IMR-90 (cell line): ENCODE data around the gene DAAM2. TPM values are rescaled to one million over a fixed set of nuclear protein-coding genes. Genes with fewer than 3 reads are reported as not detected.

ENCODE experiments used
- ATAC-seq: fragments of 200-7000 bp; cut with Tn5 transposase; 2 replicates; pipeline ENCODE4 v1.9.1; 2020; ENCODE audit warnings: low read depth, mild to moderate bottlenecking, moderate library complexity
- BruUV-seq: library from RNA; stranded (reverse); fragments of 400-500 nt; replicated peaks from 2 replicates; lab custom pipeline; 2021; lab: Mats Ljungman, UMichigan
- CTCF ChIA-PET: fragments of 300-600 bp; formaldehyde crosslinking; extraction: SDS; loops from one replicate; lab custom pipeline; 2021; ENCODE audit warnings: antibody characterized with exemption; lab: Yijun Ruan, JAX
- POLR2A ChIA-PET: fragments of 300-600 bp; sonication (Branson Sonifier 250); formaldehyde crosslinking; loops from one replicate; lab custom pipeline; 2022; ENCODE audit warnings: antibody characterized with exemption; ENCODE audit not compliant: unreplicated experiment; lab: Charles Lee
- DNase-seq: peaks from one replicate; pipeline ENCODE4 v3.0.0; 2013
- H2AFZ ChIP-seq: replicated peaks from 2 replicates; pipeline ENCODE3; 2013; ENCODE audit warnings: low read length, mild to moderate bottlenecking; ENCODE audit not compliant: poor library complexity
- H2AK5ac ChIP-seq: 2 replicates; pipeline ENCODE4 v1.6.1; 2013; ENCODE audit warnings: low read depth, low read length, inconsistent platforms
- H2AK9ac ChIP-seq: replicated peaks from 2 replicates; pipeline ENCODE3; 2013; ENCODE audit warnings: mild to moderate bottlenecking, low read depth, low read length, moderate library complexity; ENCODE audit not compliant: poor library complexity
- H2BK120ac ChIP-seq: 2 replicates; pipeline ENCODE4 v1.6.1; 2013; ENCODE audit warnings: low read depth, low read length, inconsistent platforms
- H2BK15ac ChIP-seq: 3 replicates; pipeline ENCODE4 v1.6.1; 2013; ENCODE audit warnings: low read depth, low read length, inconsistent platforms
- H2BK20ac ChIP-seq: 2 replicates; pipeline ENCODE4 v1.6.1; 2013; ENCODE audit warnings: low read depth, mild to moderate bottlenecking, inconsistent platforms, low read length, moderate library complexity
- H2BK5ac ChIP-seq: 2 replicates; pipeline ENCODE4 v1.6.1; 2013; ENCODE audit warnings: mild to moderate bottlenecking, low read depth, low read length, inconsistent platforms; ENCODE audit not compliant: poor library complexity, severe bottlenecking
- H3K14ac ChIP-seq: replicated peaks from 2 replicates; pipeline ENCODE4 v1.6.1; 2013; ENCODE audit warnings: low read depth, low read length, inconsistent platforms
- H3K18ac ChIP-seq: 2 replicates; pipeline ENCODE4 v1.6.1; 2013; ENCODE audit warnings: low read depth, low read length, control low read depth
- H3K23ac ChIP-seq: 2 replicates; pipeline ENCODE4 v1.6.1; 2013; ENCODE audit warnings: low read depth, low read length, inconsistent platforms
- H3K27ac ChIP-seq: 2 replicates; pipeline ENCODE4 v1.5.1; 2013; ENCODE audit warnings: mild to moderate bottlenecking, control low read depth, low read length; ENCODE audit not compliant: insufficient read depth
- H3K27me3 ChIP-seq: 2 replicates; pipeline ENCODE4 v1.6.1; 2013; ENCODE audit warnings: low read length; ENCODE audit not compliant: control insufficient read depth, insufficient read depth
- H3K36me3 ChIP-seq: 2 replicates; pipeline ENCODE4 v1.6.1; 2013; ENCODE audit warnings: low read length, mixed read lengths; ENCODE audit not compliant: control insufficient read depth, insufficient read depth
- H3K4ac ChIP-seq: 2 replicates; pipeline ENCODE4 v1.6.1; 2013; ENCODE audit warnings: low read depth, low read length, inconsistent platforms
- H3K4me1 ChIP-seq: 2 replicates; pipeline ENCODE4 v1.6.1; 2013; ENCODE audit warnings: low read length, mixed read lengths; ENCODE audit not compliant: control insufficient read depth, insufficient read depth
- H3K4me2 ChIP-seq: 2 replicates; pipeline ENCODE4 v1.6.1; 2013; ENCODE audit warnings: low read depth, mild to moderate bottlenecking, control low read depth, low read length, moderate library complexity
- H3K4me3 ChIP-seq: 2 replicates; pipeline ENCODE4 v1.5.1; 2013; ENCODE audit warnings: low read depth, mild to moderate bottlenecking, control low read depth, low read length, moderate library complexity; ENCODE audit not compliant: insufficient read depth
- H3K56ac ChIP-seq: 2 replicates; pipeline ENCODE4 v1.6.1; 2013; ENCODE audit warnings: low read length, inconsistent platforms; ENCODE audit not compliant: insufficient read depth; ENCODE audit errors: extremely low read depth
- H3K79me1 ChIP-seq, 2 experiments: 2 replicates each; pipeline ENCODE4 v1.6.1; 2013; ENCODE audit warnings: low read length in 2 of 2, inconsistent platforms in 1 of 2, low read depth in 1 of 2
- H3K9ac ChIP-seq: 2 replicates; pipeline ENCODE4 v1.6.1; 2013; ENCODE audit warnings: low read depth, low read length, control low read depth
- H3K9me1 ChIP-seq: 2 replicates; pipeline ENCODE4 v1.6.1; 2013; ENCODE audit warnings: low read length, inconsistent platforms; ENCODE audit not compliant: insufficient read depth
- H3K9me3 ChIP-seq: 2 replicates; pipeline ENCODE4 v1.6.1; 2013; ENCODE audit warnings: low read length; ENCODE audit not compliant: control insufficient read depth, insufficient read depth
- H4K20me1 ChIP-seq: 2 replicates; pipeline ENCODE4 v1.6.1; 2013; ENCODE audit warnings: low read length, inconsistent platforms; ENCODE audit not compliant: insufficient read depth
- H4K5ac ChIP-seq: 2 replicates; pipeline ENCODE4 v1.6.1; 2013; ENCODE audit warnings: mild to moderate bottlenecking, low read depth, low read length, control low read depth
- H4K8ac ChIP-seq, 2 experiments: 2 replicates each; pipeline ENCODE4 v1.6.1; 2013; ENCODE audit warnings: low read depth in 2 of 2, low read length in 2 of 2, control low read depth in 1 of 2, inconsistent platforms in 1 of 2
- H4K91ac ChIP-seq: 2 replicates; pipeline ENCODE4 v1.6.1; 2013; ENCODE audit warnings: low read depth, low read length, inconsistent platforms; ENCODE audit not compliant: insufficient read depth
- CEBPB ChIP-seq: IDR thresholded peaks from 2 replicates; pipeline ENCODE4 v1.6.1; 2012; ENCODE audit warnings: low read depth, low read length, improper control_type of control experiment
- CHD1 ChIP-seq: IDR thresholded peaks from 2 replicates; pipeline ENCODE4 v1.6.1; 2012; ENCODE audit warnings: low read depth, low read length, improper control_type of control experiment
- ELK1 ChIP-seq: fragments of 150-350 bp; IDR thresholded peaks from 2 replicates; pipeline ENCODE4 v1.6.1; 2016; ENCODE audit warnings: low read depth, mild to moderate bottlenecking, low read length, moderate library complexity, borderline replicate concordance
- FOS ChIP-seq: fragments of 150-350 bp; IDR thresholded peaks from 2 replicates; pipeline ENCODE4 v1.6.1; 2016; ENCODE audit warnings: low read depth, low read length
- MAFK ChIP-seq: IDR thresholded peaks from 2 replicates; pipeline ENCODE4 v1.6.1; 2012; ENCODE audit warnings: low read depth, low read length, improper control_type of control experiment
- MAZ ChIP-seq: IDR thresholded peaks from 2 replicates; pipeline ENCODE4 v1.6.1; 2012; ENCODE audit warnings: low read depth, mild to moderate bottlenecking, low read length, improper control_type of control experiment, moderate library complexity, borderline replicate concordance
- MXI1 ChIP-seq: IDR thresholded peaks from 2 replicates; pipeline ENCODE4 v1.6.1; 2012; ENCODE audit warnings: low read depth, mild to moderate bottlenecking, low read length, moderate library complexity, borderline replicate concordance
- NFE2L2 ChIP-seq: fragments of 150-350 bp; IDR thresholded peaks from 2 replicates; pipeline ENCODE4 v1.6.1; 2016; ENCODE audit warnings: low read depth, mild to moderate bottlenecking, low read length
- RCOR1 ChIP-seq: IDR thresholded peaks from 2 replicates; pipeline ENCODE4 v1.6.1; 2012; ENCODE audit warnings: mild to moderate bottlenecking, low read length, improper control_type of control experiment; ENCODE audit not compliant: insufficient replicate concordance
- RFX5 ChIP-seq: IDR thresholded peaks from 2 replicates; pipeline ENCODE4 v1.8.0; 2012; ENCODE audit warnings: low read depth, mild to moderate bottlenecking, low read length, moderate library complexity
- SMC3 ChIP-seq: fragments of 150-350 bp; IDR thresholded peaks from 2 replicates; pipeline ENCODE4 v1.6.1; 2016; ENCODE audit warnings: low read depth, mild to moderate bottlenecking, antibody characterized with exemption, low read length, moderate library complexity
- USF2 ChIP-seq: fragments of 150-350 bp; IDR thresholded peaks from 2 replicates; pipeline ENCODE4 v1.6.1; 2017; ENCODE audit warnings: mild to moderate bottlenecking, antibody characterized with exemption, low read length, low read depth
- WGBS, 2 experiments: methylation state at CpG; one replicate each; pipeline versions ENCODE4 v1.1.5 to v1.1.7; 2013; ENCODE audit warnings: missing lambda C conversion rate in 2 of 2; ENCODE audit not compliant: insufficient read length in 1 of 2; ENCODE audit errors: extremely low coverage in 2 of 2; 5-methylcytosine and 5-hydroxymethylcytosine counted together
- dilution Hi-C: fragments of 300-500 bp; cut with HindIII; formaldehyde crosslinking; loops from one replicate; pipeline ENCODE4 v1.14.3; 2018; ENCODE audit warnings: low sequenced_read_pairs; ENCODE audit not compliant: unreplicated experiment
- in situ Hi-C: fragments of 300-500 bp; cut with MboI; formaldehyde crosslinking; loops from 3 replicates; pipeline ENCODE4 v1.14.3; 2019; ENCODE audit warnings: low sequenced_read_pairs, inconsistent platforms, mixed read lengths
- intact Hi-C: fragments of 100-400 bp; cut with micrococcal nuclease; formaldehyde crosslinking; loops from 2 replicates; pipeline ENCODE4 v1.10.0; 2022
- polyA plus RNA-seq, 3 experiments: library from polyadenylated mRNA; depleted of rRNA; stranded (reverse); fragments of >200 nt; gene quantifications; 2 replicates each; pipeline ENCODE4 v1.2.3, GENCODE V29; 2012; ENCODE audit warnings: low replicate concordance in 1 of 3
- total RNA-seq: library from RNA; depleted of rRNA; stranded (reverse); fragments of >200 nt; gene quantifications from 2 replicates; pipeline ENCODE4 v1.2.3, GENCODE V29; 2012

DAAM2 gene
- total and polyA plus RNA-seq, 2 of the 4 experiments (the other 2 are of a cell fraction): 11.2 to 12.9 TPM

- POLR2A ChIA-PET: no interaction called here
- Histone ChIP-seq H2AFZ (peak overlapping the region; percentile 67), H4K91ac (no peak overlapping the region), H3K4ac (no peak overlapping the region), H2AK9ac (no peak overlapping the region), H2BK120ac (no peak overlapping the region), H3K27me3 (no peaks in the 10 kb centered on the region), H3K18ac (no peak overlapping the region), H3K56ac (no peak overlapping the region), H2BK20ac (no peak overlapping the region), H3K4me1 (peaks cover 9% of the 10 kb centered on the region), H2BK15ac (no peak overlapping the region), H4K5ac (no peak overlapping the region), H3K9me1 (peaks cover 10% of the 10 kb centered on the region), H3K23ac (no peak overlapping the region), H4K8ac (no peak overlapping the region), H3K14ac (peak overlapping the region; percentile 53; the same call in 1 of the 2 replicates), H3K36me3 (no peaks in the 10 kb centered on the region), H3K4me3 (no peak overlapping the region), H4K20me1 (no peaks in the 10 kb centered on the region), H3K27ac (no peak overlapping the region), H3K4me2 (no peak overlapping the region), H2BK5ac (no peak overlapping the region), H2AK5ac (no peak overlapping the region), H3K9ac (no peak overlapping the region), H3K9me3 (no peaks in the 10 kb centered on the region), H3K79me1 (peaks cover 3 to 7% of the 10 kb centered on the region in 2 experiments; a peak in 1 of 4 replicates)
- CTCF ChIA-PET: no interaction called here
- intact Hi-C loops: loop anchor here (5.0 kb wide), 1 partner anchor 49 kb away; the partner anchor contains the start of gene DAAM2
- BruUV-seq: no TSS peak
- dilution Hi-C loops: no loop called here
- in situ Hi-C loops: no loop called here
- TF ChIP-seq ELK1: no peak
- no peak for TF ChIP-seq CHD1
- TF ChIP-seq FOS: no peak
- TF ChIP-seq MAFK: no peak
- TF ChIP-seq MAZ: no peak
- no peak for TF ChIP-seq SMC3
- TF ChIP-seq CEBPB: no peak
- no peak for TF ChIP-seq MXI1
- TF ChIP-seq NFE2L2: no peak
- TF ChIP-seq RFX5: no peak
- no peak for TF ChIP-seq RCOR1
- TF ChIP-seq USF2: no peak
- WGBS, 2 experiments: 49% methylated on average over 2 of the region's 3 CpGs; no CpG with 5 or more reads in 1 of the 2 experiments
- DNase-seq (peak; percentile 11), ATAC-seq (no peak)
These were observed 49.1 kb downstream of the DAAM2 start for GRCh38 chr6:39841291-39841690.
